Mononuclear cell (primary cell): ENCODE data around the gene PON1. TPM values are rescaled to one million over a fixed set of nuclear protein-coding genes. Genes with fewer than 3 reads are reported as not detected.

Experiments used
- H3K27me3 ChIP-seq: 2 replicates; pipeline ENCODE4 v1.6.0; 2011; ENCODE audit warnings: low read length, control low read depth; ENCODE audit not compliant: insufficient read depth
- H3K4me1 ChIP-seq: 2 replicates; pipeline ENCODE4 v1.5.1; 2011; ENCODE audit warnings: mild to moderate bottlenecking, low read length, control low read depth; ENCODE audit not compliant: insufficient read depth
- H3K4me3 ChIP-seq: 2 replicates; pipeline ENCODE4 v1.5.1; 2011; ENCODE audit warnings: mild to moderate bottlenecking, low read length, moderate library complexity
- H3K9me3 ChIP-seq: 2 replicates; pipeline ENCODE4 v1.5.1; 2011; ENCODE audit warnings: low read depth, mild to moderate bottlenecking, control low read depth, low read length
- total RNA-seq: library from RNA; depleted of rRNA; stranded (reverse); fragments of >200 nt; gene quantifications from one replicate; pipeline ENCODE4 v1.2.3, GENCODE V29; 2012

The PON1 gene
- total RNA-seq, 1 donor: not detected

DNA sequence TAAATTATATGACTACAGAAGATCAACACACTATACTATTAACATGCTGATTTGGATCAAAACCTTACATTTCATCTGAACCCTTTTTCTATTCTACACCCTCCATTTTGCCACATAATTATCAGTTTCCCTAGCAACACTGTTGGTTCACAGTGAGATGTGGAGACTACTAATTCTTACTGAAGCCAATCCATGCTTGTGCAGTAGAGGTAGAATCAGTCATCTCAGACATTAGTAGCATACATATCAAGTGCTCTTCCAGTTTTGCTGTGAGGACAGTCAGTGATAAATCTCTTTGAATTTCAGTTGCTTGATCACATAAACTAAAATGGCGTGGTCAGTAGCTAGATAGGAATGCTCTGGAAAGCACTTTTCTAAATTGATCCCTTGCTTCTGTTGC is 70.3 kb downstream of the PON1 start:
- no peaks in the 10 kb centered on the region for H3K27me3 ChIP-seq
- H3K4me1 ChIP-seq: no peaks in the 10 kb centered on the region
- no peaks in the 10 kb centered on the region for H3K9me3 ChIP-seq
- no peak overlapping the region for H3K4me3 ChIP-seq

DNA sequence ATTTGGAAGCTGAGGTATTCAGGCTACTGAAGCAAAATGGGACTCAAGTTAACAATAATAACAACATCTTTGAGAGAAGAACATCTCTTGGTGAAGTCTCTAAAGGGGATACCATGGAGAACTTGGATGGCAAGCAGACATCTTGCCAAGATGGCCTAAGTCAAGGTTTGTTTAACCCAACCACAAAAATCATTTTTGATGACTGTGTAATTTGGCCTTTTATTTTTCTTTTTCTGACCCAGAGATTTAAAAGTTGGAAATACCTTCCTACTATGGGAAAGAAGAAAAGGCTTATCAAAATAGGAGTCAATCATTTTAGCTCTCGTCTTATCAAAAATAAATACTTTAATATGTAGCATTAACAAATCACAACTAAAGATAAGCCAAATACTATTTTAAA is 72.4 kb downstream of the PON1 start:
- Histone ChIP-seq H3K4me1 (no peaks in the 10 kb centered on the region), H3K9me3 (no peaks in the 10 kb centered on the region), H3K27me3 (no peaks in the 10 kb centered on the region), H3K4me3 (no peak overlapping the region)

DNA sequence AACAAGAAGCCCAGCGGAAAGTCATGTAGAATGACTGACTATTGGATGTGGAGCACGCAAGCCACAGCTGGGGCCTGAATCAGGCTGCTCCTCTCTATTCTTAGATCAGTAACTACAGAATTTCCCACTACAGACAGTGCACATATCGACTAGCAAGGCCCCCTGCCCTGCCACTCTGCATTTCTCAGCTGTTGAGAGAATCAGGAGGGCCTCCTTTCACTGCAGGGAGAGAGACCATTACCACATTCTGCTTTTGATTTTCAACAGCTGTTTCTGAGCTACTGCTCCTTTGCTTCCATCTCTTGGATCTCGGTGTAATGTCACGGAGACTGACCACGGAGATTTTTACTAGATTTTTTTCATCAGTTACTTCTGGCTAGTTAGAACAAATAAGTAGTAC is 73.8 kb downstream of the PON1 start:
- Histone ChIP-seq H3K27me3 (no peaks in the 10 kb centered on the region), H3K9me3 (no peaks in the 10 kb centered on the region), H3K4me1 (no peaks in the 10 kb centered on the region), H3K4me3 (no peak overlapping the region)

Other genes starting within 250 kb of the PON1 start
- gene PON3, start 71.8 kb upstream of the PON1 start, total RNA-seq: not detected
- 7.6 TPM for gene PON2, start 110.5 kb upstream of the PON1 start, total RNA-seq
- 0.10 TPM for gene ASB4, start 161.4 kb upstream of the PON1 start, total RNA-seq